ENCODE measurements around the gene CPT1C. TPM values are rescaled to one million over a fixed set of nuclear protein-coding genes. Genes with fewer than 3 reads are reported as not detected.

CPT1C gene
- 7.4 TPM for polyA plus RNA-seq
- long read RNA-seq, donor 1, partial matches to known transcripts = 0 of 1 reads
- long read RNA-seq, donor 1, other reads (novel, unspliced or antisense) = 0 of 1 reads
- long read RNA-seq, donor 2, partial matches to known transcripts = 0 of 2 reads
- long read RNA-seq, donor 2, other reads (novel, unspliced or antisense) = 0 of 2 reads
- long read RNA-seq, donor 3 = 0 reads
- long read RNA-seq, donor 4 = 0 reads
- long read RNA-seq, donor 5, partial matches to known transcripts = 0 of 2 reads
- long read RNA-seq, donor 5, other reads (novel, unspliced or antisense) = 0 of 2 reads
- long read RNA-seq, donor 6, partial matches to known transcripts = 0 of 1 reads
- long read RNA-seq, donor 6, other reads (novel, unspliced or antisense) = 0 of 1 reads
- long read RNA-seq, donor 7, partial matches to known transcripts = 0 of 1 reads
- long read RNA-seq, donor 7, other reads (novel, unspliced or antisense) = 0 of 1 reads
- long read RNA-seq, donor 8 = 0 reads
- long read RNA-seq, donor 9, partial matches to known transcripts = 0 of 1 reads
- long read RNA-seq, donor 9, other reads (novel, unspliced or antisense) = 0 of 1 reads
- long read RNA-seq, donor 10, partial matches to known transcripts = 0 of 1 reads
- long read RNA-seq, donor 10, other reads (novel, unspliced or antisense) = 0 of 1 reads
- long read RNA-seq, donor 11, partial matches to known transcripts = 0 of 1 reads
- long read RNA-seq, donor 11, other reads (novel, unspliced or antisense) = 0 of 1 reads

DNA sequence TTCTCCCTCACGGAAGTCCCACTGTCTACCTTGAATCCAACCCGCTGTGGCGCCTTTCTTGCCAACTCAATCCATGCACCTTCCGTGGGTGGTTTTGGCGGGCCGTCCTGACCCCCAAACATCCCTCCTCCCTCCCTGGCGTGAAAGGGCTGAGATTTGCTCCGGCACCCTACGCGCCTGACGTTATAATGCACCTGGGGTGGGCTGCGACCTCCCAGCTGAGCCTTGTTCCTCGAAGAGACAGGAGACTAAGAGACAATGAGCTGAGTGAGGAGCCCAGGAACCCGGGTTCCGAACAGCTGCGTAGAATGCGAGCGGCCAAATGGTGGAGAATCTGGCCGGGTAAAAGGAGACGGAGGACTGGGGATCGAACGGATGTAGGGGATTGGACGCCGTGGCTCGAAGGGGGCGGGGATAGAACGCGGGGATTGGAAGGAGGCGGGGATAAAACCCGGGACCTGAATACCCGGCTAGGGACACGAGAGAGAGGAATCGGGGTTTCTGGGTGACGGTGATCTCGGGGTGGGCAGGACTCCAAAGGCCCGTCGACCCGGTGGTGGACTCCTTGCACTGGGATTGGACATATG, at the start of gene CPT1C:
CPT1C (plus strand) TSS at position 461 of the 587 bp plus-strand sequence. CDS start 1,137 bp downstream, outside the sequence.
- no CpG with 5 or more reads among the region's 38 CpGs for WGBS (ENCODE audit: insufficient coverage, low lambda C conversion rate)
- Histone ChIP-seq H3K27me3 (ENCODE audit: control insufficient read depth, insufficient read depth, low read length) (peaks cover 44% of the 10 kb centered on the region), H3K9me3 (ENCODE audit: control insufficient read depth, low read depth, low read length) (peaks cover 5% of the 10 kb centered on the region), H3K27ac (ENCODE audit: low read length) (peak within 1 kb of the TSS; percentile 40), H3K36me3 (ENCODE audit: control insufficient read depth, insufficient read depth, low read length) (peaks cover 20% of the 10 kb centered on the region), H3K4me3 (ENCODE audit: low read length) (peak within 1 kb of the TSS; percentile 39), H3K4me1 (ENCODE audit: control insufficient read depth, insufficient read depth, low read length) (peaks cover 18% of the 10 kb centered on the region)
- DNase-seq = peak; percentile 42 to 48

- H3K27ac ChIP-seq (ENCODE audit: low read length) = peak within 1 kb of the TSS; percentile 100
- no CpG with 5 or more reads among the region's 87 CpGs for WGBS (ENCODE audit: insufficient coverage, low lambda C conversion rate)
- DNase-seq = peak; percentile 100
- peaks cover 24% of the 10 kb centered on the region for H3K36me3 ChIP-seq (ENCODE audit: control insufficient read depth, insufficient read depth, low read length)
- peaks cover 31% of the 10 kb centered on the region for H3K4me1 ChIP-seq (ENCODE audit: control insufficient read depth, insufficient read depth, low read length)
- H3K4me3 ChIP-seq (ENCODE audit: low read length) = peak within 1 kb of the TSS; percentile 98
- H3K27me3 ChIP-seq (ENCODE audit: control insufficient read depth, insufficient read depth, low read length) = no peaks in the 10 kb centered on the region
- no peaks in the 10 kb centered on the region for H3K9me3 ChIP-seq (ENCODE audit: control insufficient read depth, low read depth, low read length)
Measured at GRCh38 chr19:49641688-49642491, 49.0 kb upstream of the CPT1C start, which contains the start of gene SCAF1. Gene SCAF1, plus strand, starts transcription at chr19:49642209. Its CDS starts 2,818 bp downstream, at chr19:49645027.

- Histone ChIP-seq H3K4me3 (ENCODE audit: low read length) (peak overlapping the region; percentile 98), H3K4me1 (ENCODE audit: control insufficient read depth, insufficient read depth, low read length) (peaks cover 31% of the 10 kb centered on the region), H3K36me3 (ENCODE audit: control insufficient read depth, insufficient read depth, low read length) (peaks cover 31% of the 10 kb centered on the region), H3K9me3 (ENCODE audit: control insufficient read depth, low read depth, low read length) (no peaks in the 10 kb centered on the region), H3K27me3 (ENCODE audit: control insufficient read depth, insufficient read depth, low read length) (no peaks in the 10 kb centered on the region), H3K27ac (ENCODE audit: low read length) (peak overlapping the region; percentile 87)
- no CpG with 5 or more reads among the region's 5 CpGs for WGBS (ENCODE audit: insufficient coverage, low lambda C conversion rate)
- no peak for DNase-seq
Measured at GRCh38 chr19:49642492-49643035, 48.4 kb upstream of the CPT1C start.

GRCh38 chr19:49643466-49643865, 47.5 kb upstream of the CPT1C start:
- Histone ChIP-seq H3K36me3 (ENCODE audit: control insufficient read depth, insufficient read depth, low read length) (peaks cover 37% of the 10 kb centered on the region), H3K9me3 (ENCODE audit: control insufficient read depth, low read depth, low read length) (no peaks in the 10 kb centered on the region), H3K27ac (ENCODE audit: low read length) (no peak overlapping the region), H3K4me1 (ENCODE audit: control insufficient read depth, insufficient read depth, low read length) (peaks cover 27% of the 10 kb centered on the region), H3K27me3 (ENCODE audit: control insufficient read depth, insufficient read depth, low read length) (no peaks in the 10 kb centered on the region), H3K4me3 (ENCODE audit: low read length) (no peak overlapping the region)
- WGBS (ENCODE audit: insufficient coverage, low lambda C conversion rate) = no CpG with 5 or more reads among the region's 2 CpGs
- no peak for DNase-seq

DNA sequence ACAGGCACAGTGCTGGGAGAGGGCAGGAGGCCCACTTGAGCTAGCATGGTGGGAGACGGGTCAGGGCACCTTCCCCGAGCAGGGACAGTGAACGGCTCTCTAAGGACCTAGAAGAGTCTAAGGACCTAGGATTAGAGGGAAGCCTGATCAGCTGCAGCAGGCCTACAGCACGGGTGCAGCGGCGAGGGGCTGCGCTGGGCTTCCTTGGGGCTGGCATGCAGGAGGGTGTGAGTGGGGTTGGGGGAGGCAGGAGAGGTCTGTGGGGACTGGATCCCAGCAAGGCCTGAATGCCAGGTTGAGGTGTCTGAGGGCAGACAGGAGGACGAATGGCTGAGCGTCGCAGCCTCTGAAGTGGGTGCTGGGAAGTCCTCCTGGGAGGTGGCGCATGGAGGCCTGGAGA, 45.3 kb upstream of the CPT1C start:
- Histone ChIP-seq H3K9me3 (ENCODE audit: control insufficient read depth, low read depth, low read length) (no peaks in the 10 kb centered on the region), H3K27me3 (ENCODE audit: control insufficient read depth, insufficient read depth, low read length) (no peaks in the 10 kb centered on the region), H3K27ac (ENCODE audit: low read length) (no peak overlapping the region), H3K4me1 (ENCODE audit: control insufficient read depth, insufficient read depth, low read length) (peaks cover 15% of the 10 kb centered on the region), H3K4me3 (ENCODE audit: low read length) (no peak overlapping the region), H3K36me3 (ENCODE audit: control insufficient read depth, insufficient read depth, low read length) (peaks cover 53% of the 10 kb centered on the region)
- WGBS (ENCODE audit: insufficient coverage, low lambda C conversion rate) = no CpG with 5 or more reads among the region's 11 CpGs
- no peak for DNase-seq

DNA sequence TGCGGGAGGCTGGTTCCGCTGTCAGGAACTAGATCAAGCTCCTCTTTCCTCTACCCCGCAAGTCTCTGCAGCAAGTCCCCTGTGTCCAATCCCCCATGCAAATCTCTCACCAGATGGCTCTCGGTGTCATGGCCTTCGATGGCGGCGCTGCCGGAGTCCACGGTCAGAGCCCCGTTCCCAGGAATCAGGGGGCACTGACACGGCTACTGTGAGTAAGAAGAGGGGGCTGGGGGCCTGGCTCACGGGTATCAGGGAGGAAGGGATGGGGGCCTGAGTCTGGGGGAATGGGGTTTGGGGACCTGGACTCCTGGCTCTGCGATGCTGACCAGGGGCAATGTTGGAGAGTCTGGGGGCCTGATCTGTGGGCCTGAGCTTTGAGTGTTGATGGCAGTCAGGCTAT, 44.9 kb upstream of the CPT1C start:
- Histone ChIP-seq H3K4me3 (ENCODE audit: low read length) (no peak overlapping the region), H3K27ac (ENCODE audit: low read length) (no peak overlapping the region), H3K4me1 (ENCODE audit: control insufficient read depth, insufficient read depth, low read length) (peaks cover 12% of the 10 kb centered on the region), H3K9me3 (ENCODE audit: control insufficient read depth, low read depth, low read length) (no peaks in the 10 kb centered on the region), H3K36me3 (ENCODE audit: control insufficient read depth, insufficient read depth, low read length) (peaks cover 55% of the 10 kb centered on the region), H3K27me3 (ENCODE audit: control insufficient read depth, insufficient read depth, low read length) (no peaks in the 10 kb centered on the region)
- WGBS (ENCODE audit: insufficient coverage, low lambda C conversion rate) = no CpG with 5 or more reads among the region's 13 CpGs
- DNase-seq = no peak

DNA sequence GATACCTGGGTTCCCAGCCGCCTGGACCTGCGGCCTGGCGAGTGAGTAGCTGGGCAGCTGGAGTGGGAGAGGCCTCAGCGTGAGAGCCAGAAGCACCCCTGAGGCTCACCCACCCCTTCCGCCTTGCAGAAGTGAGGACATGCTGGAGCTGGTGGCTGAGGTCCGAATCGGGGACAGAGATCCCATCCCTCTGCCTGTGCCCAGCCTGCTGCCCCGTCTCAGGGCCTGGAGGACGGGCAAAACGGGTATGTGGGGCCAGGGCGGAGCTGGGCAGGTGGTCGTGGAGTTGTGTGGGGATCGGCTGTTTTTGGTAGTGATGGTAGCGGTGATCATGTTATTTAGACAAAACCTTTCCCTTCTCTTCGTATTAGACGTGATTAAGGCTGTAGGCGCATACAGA, 44.3 kb upstream of the CPT1C start:
- Histone ChIP-seq H3K4me3 (ENCODE audit: low read length) (no peak overlapping the region), H3K9me3 (ENCODE audit: control insufficient read depth, low read depth, low read length) (no peaks in the 10 kb centered on the region), H3K4me1 (ENCODE audit: control insufficient read depth, insufficient read depth, low read length) (peaks cover 6% of the 10 kb centered on the region), H3K36me3 (ENCODE audit: control insufficient read depth, insufficient read depth, low read length) (peaks cover 58% of the 10 kb centered on the region), H3K27me3 (ENCODE audit: control insufficient read depth, insufficient read depth, low read length) (no peaks in the 10 kb centered on the region), H3K27ac (ENCODE audit: low read length) (no peak overlapping the region)
- WGBS (ENCODE audit: insufficient coverage, low lambda C conversion rate) = 90% methylated on average over 2 of the region's 17 CpGs
- no peak for DNase-seq

DNA sequence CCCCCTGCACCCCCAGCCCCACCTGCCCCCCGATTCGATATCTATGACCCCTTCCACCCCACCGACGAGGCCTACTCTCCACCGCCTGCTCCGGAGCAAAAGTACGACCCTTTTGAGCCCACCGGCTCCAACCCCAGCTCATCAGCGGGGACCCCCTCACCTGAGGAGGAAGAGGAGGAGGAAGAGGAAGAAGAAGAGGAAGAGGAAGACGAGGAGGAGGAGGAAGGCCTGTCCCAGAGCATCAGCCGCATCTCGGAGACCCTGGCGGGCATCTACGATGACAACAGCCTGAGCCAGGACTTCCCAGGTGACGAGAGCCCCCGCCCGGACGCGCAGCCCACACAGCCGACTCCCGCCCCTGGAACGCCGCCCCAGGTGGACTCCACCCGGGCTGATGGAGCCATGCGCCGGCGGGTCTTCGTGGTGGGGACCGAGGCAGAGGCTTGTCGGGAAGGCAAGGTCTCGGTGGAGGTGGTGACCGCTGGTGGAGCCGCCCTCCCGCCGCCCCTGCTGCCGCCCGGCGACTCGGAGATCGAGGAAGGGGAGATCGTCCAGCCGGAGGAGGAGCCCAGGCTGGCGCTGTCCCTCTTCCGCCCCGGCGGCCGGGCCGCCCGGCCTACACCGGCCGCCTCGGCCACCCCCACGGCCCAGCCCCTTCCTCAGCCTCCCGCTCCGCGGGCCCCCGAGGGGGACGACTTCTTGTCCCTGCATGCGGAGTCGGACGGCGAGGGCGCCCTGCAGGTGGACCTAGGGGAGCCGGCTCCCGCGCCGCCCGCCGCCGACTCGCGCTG, 39.7 kb upstream of the CPT1C start:
- DNase-seq = no peak
- no CpG with 5 or more reads among the region's 72 CpGs for WGBS (ENCODE audit: insufficient coverage, low lambda C conversion rate)
- Histone ChIP-seq H3K36me3 (ENCODE audit: control insufficient read depth, insufficient read depth, low read length) (peaks cover 79% of the 10 kb centered on the region), H3K27me3 (ENCODE audit: control insufficient read depth, insufficient read depth, low read length) (no peaks in the 10 kb centered on the region), H3K9me3 (ENCODE audit: control insufficient read depth, low read depth, low read length) (peaks cover 4% of the 10 kb centered on the region), H3K27ac (ENCODE audit: low read length) (no peak overlapping the region), H3K4me1 (ENCODE audit: control insufficient read depth, insufficient read depth, low read length) (no peaks in the 10 kb centered on the region), H3K4me3 (ENCODE audit: low read length) (no peak overlapping the region)

- H3K27ac ChIP-seq (ENCODE audit: low read length) = no peak overlapping the region
- no peaks in the 10 kb centered on the region for H3K4me1 ChIP-seq (ENCODE audit: control insufficient read depth, insufficient read depth, low read length)
- no peak for DNase-seq
- H3K36me3 ChIP-seq (ENCODE audit: control insufficient read depth, insufficient read depth, low read length) = peaks cover 79% of the 10 kb centered on the region
- 100% methylated on average over 5 of the region's 110 CpGs for WGBS (ENCODE audit: insufficient coverage, low lambda C conversion rate)
- H3K9me3 ChIP-seq (ENCODE audit: control insufficient read depth, low read depth, low read length) = peaks cover 4% of the 10 kb centered on the region
- no peaks in the 10 kb centered on the region for H3K27me3 ChIP-seq (ENCODE audit: control insufficient read depth, insufficient read depth, low read length)
- H3K4me3 ChIP-seq (ENCODE audit: low read length) = no peak overlapping the region
Measured at GRCh38 chr19:49651820-49652550, 38.9 kb upstream of the CPT1C start.
